GM21576 (cell line): Measurements from ENCODE around the gene RIN2.
"Not testable (repeated sequence)": the region's sequence is repeated elsewhere in the genome, so short reads cannot be mapped to it uniquely, and the experiment has no call there.

ENCODE experiments used
- ATAC-seq: cut with Tn5 transposase; IDR thresholded peaks from one replicate; pipeline ENCODE4 v1.9.1; 2021; ENCODE audit warnings: mild to moderate bottlenecking, moderate library complexity; ENCODE audit not compliant: unreplicated experiment

Gene RIN2

DNA sequence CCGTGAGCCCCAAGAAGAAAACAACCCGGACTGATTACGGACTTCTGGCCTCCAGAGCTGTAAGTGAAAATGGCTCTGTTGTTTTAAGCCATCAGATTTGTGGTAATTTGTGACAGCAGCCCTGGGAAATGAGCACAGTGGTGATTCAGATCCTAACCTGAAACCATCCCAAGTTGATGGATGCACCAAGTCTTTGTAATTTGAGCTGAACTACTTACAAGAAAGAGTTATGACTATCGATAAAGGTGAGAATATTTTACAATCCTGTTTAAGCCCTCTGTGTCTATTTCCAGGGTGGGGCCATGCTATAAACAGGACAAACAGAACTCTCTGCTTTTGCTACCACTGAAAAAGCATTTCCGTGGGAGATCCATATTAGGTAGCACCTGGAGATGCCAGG, 19.1 kb upstream of the RIN2 start:
- ATAC-seq: no peak

DNA sequence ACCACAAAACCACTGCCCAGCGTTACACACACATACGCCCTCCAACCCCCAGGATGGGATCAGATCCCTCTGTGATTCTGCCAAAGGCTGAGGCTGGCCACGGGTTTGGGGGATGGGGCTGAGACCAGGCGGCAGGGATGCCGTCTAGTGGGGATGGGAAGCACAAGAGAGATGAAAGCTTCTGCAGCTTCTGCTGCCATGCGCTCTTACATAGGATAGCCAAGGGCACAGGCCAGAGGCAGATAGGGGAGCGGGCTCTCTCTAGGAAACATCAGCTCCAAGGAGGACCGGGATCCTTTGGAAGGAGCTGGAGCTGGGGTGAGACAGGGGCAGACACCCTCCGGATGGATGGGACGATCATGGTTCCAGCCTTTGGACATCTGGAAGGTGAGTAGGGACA, 18.7 kb upstream of the RIN2 start:
- no peak for ATAC-seq

- ATAC-seq: no peak
These were observed 17.5 kb upstream of the RIN2 start for GRCh38 chr20:19740512-19740911.

- no peak for ATAC-seq
These were observed 16.1 kb upstream of the RIN2 start for GRCh38 chr20:19741924-19742323.

DNA sequence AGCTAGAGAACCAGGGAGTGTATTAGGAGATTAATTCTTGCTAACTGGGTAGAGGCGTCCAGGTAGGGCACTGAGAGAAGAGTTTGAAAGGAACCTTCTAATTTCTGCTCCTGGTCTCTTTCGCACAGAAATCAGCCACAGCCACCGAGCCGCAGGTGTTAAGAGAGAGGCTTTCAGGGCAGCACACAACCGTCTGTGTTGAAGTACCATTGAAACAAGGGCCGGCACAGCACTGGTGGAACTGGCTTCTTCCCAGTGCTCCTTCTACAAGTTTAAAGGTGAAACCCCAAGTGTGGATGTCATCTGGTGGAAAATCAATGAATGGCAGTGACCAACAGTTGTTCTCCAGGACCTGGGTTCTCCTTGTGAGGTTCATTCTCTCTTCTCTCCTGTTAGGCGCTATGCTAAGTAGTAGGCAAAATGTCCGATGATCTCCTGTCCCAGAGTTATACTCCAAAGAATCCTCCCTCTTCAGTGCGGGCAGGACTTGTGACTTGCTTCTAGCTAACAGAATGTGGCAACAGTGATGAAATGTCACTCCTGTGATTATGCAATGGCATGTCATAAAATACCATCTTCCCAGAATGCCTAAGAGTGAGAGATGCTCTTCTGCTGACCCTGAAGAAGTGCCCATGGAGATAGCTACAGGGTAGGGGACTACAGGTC, 15.0 kb upstream of the RIN2 start:
- no peak for ATAC-seq

GRCh38 chr20:19743640-19743995, 14.4 kb upstream of the RIN2 start:
- ATAC-seq: no peak

GRCh38 chr20:19745106-19745505, 13.0 kb upstream of the RIN2 start:
- ATAC-seq: no peak

DNA sequence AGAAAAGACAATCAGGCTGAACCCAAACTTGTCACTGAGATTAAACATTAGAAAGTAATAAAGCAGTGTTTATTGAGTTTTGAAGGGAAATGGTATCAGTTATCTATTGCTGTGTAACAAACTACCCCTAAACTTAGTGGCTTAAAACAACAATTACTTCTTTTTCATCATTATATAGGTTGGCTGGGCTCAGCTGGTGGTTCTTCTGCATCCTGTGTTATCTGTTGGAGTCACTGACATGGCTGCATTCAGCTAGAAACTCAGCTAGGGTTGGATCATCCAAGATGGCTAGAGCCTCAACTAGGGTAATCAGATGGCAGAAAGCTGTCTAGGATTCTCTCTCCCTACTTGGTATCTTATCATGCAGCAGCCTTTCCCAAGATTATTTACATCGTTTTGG, 12.5 kb upstream of the RIN2 start:
- no peak for ATAC-seq

DNA sequence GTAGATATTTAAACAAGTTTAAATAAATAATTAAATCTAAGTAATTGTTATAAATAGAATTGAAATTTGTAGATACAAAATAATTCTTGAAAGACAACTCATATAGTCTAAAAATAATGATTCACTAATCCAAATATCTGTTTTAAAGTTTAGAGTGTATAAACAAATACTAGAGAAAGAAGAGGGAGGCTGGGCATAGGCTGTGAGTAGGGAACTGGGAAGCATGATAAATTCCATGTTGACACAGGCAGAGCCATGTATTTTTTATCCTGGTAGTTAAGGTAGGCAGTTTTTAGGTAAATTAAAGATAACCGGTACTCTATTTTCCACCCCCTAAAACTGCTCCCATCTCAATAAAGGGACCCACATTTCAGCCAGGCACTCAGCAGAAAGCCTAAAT, 11.7 kb upstream of the RIN2 start:
- ATAC-seq: no peak

DNA sequence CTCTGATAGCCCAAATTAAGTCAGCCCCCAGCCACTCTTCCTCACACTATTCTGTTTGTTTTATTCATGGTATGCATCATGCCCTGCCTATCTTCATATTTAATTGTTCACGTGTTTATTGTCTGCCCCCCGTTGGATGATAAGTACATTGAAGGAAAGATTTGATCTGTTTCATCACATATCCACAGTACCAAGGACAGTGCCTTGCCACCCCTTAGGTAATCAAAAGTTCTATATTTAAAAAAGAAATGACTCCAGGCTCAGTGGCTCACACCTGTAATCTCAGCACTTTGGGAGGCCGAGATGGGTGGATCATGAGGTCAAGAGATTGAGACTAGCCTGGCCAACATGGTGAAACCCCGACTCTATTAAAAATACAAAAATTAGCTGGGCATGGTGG, 10.2 kb upstream of the RIN2 start:
- ATAC-seq: no peak

DNA sequence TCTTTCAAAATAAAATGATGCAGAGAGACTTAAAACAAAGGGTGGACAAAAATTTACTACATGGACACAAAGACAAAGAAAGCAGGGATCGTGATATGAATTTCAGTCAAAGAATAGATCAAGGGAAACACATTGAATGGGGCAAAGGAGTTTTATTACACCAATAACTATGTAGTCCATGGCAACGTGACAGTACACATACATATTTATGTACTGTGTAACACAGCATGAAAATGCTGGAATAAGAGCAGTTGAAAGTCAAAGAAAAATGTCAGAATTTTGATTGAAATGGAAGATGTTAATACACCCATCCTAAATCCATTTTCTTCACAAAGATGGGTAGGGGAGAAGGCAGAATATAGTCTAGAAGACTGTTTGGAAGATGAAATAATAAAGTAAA, 9.4 kb upstream of the RIN2 start:
- ATAC-seq: no peak

DNA sequence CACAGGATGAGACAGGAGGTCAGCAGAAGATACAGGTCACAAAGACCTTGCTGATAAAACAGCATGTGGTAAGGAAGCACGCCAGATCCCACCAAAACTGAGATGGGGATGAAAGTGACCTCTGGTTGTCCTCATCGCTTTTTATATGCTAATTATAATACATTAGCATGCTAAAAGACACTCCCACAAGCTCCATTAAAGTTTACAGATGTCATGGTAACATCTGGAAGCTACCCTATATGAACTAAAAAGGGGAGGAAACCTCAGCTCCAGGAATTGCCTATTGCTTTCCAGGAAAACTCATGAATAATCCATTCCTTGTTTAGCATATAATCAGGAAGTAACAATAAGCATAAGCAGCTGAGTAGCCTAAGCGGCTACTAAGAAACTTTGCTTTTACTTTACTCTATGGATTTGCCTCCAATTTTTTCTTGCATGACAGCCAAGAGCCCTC, 8.4 kb upstream of the RIN2 start:
- no peak for ATAC-seq

DNA sequence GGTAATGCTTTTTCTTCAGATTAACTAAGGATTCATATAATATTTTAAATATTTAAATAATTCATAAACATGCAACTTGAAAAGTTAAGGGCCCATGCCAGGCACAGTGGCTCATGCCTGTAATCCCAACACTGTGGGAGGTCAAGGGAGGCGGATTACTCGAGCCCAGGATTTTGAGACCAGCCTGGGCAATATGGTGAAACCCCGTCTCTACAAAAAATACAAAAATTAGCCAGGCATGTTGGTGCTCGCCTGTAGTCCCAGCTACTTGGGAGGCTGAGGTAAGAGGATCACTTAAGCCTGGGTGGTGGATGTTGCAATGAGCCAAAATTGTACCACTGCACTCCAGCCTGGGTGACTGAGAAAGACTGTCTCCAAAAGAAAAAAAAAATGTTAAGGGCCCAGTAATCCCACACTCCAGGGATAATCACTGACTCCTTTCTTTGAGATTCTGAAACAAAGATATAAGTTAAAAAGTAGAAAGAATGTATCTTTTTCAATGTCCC, 7.9 kb upstream of the RIN2 start:
- ATAC-seq: no peak

DNA sequence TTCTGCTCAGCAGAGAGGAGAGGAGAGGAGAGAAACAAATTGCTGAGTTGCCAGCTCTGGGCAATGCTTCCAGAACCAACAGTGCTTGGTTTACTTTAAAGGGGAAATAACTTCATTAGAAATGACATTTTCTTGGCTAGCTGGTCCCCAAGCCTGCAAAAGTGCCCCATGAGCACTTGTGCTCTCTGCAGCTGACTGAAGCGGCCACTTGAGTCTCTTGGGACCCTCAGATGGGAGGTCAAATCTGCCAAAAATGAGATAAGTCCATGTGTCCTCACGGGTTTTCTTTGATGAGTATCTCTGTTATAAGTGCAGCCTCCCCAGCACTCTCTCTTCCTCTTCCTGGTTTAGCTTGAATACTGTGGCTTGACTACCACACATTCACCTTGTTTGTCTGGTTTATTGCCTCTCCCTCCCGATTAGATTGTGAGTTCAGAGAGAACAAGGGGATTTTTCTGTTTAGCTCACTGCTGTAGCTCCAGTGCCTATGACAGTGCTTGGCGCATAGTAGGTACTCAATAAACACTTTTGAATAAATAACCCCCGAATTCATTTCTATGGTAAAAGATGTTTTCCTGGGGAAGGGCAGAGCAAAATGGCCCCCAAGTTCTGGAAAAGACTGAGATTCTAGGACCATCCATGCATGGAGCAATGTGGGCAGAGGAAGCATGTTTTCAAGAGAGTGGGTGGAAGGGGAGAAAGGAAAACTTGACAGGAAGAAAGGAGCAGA, 7.0 kb upstream of the RIN2 start:
- ATAC-seq: no peak

DNA sequence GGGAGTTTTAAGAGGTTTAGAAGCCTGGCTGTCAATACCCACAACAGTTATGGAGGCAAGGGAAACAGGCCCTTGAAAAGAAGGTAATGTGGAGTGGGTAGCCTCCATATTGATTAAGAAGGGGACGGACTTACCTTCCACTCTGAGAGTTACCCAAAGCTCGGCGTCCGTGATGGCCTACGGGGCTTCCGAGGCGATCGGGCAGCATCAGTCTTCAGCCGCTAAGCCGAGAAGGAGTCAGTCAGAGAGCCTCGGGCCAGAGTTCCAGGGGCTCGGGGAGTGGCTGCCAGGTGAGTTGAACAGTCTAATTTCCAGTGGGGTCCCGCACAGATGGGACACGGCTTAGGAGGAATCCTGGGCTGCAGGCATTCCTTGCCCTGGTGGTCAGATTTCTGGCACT, 3.9 kb upstream of the RIN2 start:
- ATAC-seq: not testable (repeated sequence)

- ATAC-seq: no peak
These were observed 1.1 kb upstream of the RIN2 start for GRCh38 chr20:19756761-19757486.

DNA sequence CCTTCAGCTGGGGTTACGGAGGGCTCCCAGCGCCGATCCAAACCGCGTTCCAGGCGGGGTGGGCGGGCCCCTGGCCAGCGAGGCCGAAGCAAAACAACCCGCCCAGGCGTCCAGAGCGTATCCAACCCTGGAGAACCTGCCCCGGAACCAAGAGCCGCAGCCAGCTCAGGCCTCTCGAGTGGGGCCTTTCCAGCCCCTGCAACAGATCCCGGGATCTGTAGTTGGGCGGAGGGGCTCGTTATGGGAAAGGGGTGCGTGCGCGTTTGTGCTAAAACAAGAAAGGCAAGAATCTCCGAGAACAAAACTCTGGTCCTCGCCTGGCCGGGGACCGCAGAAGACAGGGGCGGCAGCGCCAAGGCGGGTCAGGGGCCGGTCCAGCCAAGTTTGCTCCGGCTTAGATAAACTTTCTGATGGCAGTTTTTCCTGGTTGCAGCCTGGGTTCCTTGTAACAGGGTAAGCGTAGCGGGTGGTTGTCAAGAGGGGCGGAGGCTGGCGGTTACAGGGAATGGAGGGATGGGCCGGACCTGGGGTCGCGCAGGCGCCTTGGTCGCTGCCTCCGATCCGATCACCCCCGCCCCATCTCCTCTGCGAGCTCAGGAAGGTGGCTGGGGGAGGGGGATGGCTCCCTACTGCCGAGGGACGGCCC, 448 bp upstream of the RIN2 start:
- no peak for ATAC-seq

GRCh38 chr20:19758501-19759331, 658 bp downstream of the RIN2 start:
- ATAC-seq: no peak

GRCh38 chr20:19760371-19760721, 2.3 kb downstream of the RIN2 start:
- ATAC-seq: no peak

DNA sequence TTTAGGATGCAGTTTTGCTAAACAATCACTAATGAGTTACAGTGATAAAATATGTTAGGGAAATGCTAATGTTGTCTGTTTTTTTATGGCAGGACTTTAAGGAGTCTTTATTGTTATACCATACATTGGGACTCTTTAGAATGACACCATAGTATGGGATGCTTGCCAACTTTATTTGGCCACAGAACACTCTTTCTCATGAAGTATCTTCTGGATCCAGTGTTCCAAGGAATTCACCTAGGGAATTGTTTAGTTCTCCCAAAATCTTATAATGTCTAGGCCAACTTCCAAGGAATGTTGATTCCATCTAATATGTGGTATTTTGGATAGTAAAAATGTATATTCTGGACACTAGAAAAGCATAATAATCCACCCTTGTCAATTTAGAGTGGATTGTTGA, 3.3 kb downstream of the RIN2 start:
- ATAC-seq: no peak

GRCh38 chr20:19761841-19762240, 3.8 kb downstream of the RIN2 start:
- ATAC-seq: no peak
